TTC549 (cell line): ENCODE measurements around the gene RBM19.
A peak's percentile ranks its signal among the peaks of the same experiment; 100 is the strongest.

Source experiments
- FAIRE-seq: peaks from 2 replicates; lab custom pipeline; 2012; peaks lifted over from hg19 to GRCh38; lab: Jason Lieb, UNC

The RBM19 gene

GRCh38 chr12:113931517-113931916, 34.6 kb downstream of the RBM19 start:
- no peak for FAIRE-seq

GRCh38 chr12:113930249-113930648, 35.9 kb downstream of the RBM19 start:
- no peak for FAIRE-seq

DNA sequence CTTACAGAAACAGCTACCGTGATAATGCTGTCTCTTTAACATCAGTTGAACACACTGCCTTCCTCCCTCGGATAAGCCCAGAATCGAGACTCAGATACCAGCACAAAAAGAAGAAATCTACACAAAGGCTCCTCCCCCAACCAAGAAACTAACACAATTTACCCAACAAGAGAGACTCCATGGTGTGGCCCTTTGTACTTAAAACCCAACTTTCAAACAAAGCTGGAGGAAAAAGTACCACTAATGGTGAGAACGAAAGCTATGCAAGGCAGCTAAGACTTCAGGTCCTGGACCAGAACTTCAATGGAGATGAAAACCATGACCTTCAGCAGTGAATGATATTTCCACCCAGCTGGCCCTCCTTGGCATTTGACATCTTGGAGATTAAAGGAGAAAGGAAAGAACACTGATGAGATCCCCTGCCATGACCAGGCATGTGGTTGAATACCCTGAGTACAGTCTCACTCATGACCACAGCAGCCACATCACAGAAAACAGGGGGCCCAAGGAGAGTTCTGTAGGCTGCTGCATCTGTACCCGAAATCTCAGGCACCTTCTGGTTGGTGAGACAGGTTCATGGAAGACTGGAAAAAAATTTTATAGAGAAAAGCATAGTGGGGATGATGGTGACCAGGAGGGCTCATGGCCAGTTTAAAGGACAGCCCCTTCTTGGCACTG, 36.7 kb downstream of the RBM19 start:
- no peak for FAIRE-seq

DNA sequence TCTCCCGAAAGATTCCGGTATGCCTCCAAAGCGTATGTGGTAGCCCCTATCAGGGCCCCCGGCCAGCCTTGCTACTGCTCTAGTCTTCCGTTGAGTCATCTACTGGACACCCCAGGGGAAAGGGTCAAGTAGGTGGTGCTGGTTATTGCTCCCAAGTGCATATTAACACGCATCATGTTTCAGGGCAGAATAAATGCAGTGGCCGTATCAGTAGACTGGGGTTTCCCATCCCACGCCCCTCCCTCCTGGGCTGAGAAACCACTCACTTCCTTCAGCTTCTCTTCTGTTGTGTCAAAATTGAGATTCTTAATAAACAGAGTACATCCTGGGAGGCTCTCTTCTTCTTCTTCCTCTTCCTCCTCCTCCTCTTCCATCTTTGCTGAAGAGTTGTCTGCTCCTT, 39.3 kb downstream of the RBM19 start:
- FAIRE-seq, result no peak

DNA sequence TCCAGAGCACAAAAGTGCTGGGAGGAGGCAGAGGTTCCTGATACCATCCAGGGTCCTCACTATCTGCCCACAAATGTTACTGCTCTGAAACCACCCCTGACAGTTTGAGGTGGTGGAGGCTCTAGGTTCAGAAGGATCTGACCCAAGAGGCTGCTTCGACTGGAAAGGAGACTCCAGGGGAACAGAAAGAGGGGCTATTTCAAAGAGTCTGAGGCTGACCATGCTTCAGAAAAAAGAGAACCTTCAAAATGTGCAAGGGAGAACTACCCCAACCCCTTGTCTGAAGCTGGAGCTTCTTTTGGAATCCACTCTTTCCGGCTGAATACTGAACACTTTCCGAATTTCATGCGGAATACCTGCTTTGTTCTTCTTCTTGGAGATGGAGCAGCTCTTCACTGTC, 41.8 kb downstream of the RBM19 start:
- FAIRE-seq, result no peak

DNA sequence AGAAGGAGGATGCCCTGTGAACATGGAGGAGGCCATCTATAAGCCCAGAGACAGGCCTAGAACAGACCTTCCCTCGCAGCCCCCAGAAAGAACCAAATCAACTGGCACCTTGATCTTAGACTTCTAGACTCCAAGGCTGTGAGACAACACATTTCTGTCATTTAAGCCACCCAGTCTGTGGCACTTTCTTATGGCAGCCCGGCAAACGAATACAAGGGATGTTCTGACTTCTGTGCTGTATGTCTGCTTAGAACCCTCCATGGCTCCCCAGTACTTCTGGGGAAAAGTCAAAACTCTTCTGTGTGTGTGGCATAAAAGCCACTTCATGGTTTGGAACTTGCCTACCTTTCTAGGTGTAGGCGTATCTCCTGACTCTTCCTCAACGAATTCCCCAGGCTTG, 42.9 kb downstream of the RBM19 start:
- FAIRE-seq, result no peak

GRCh38 chr12:113921430-113921829, 44.7 kb downstream of the RBM19 start:
- FAIRE-seq, result no peak

GRCh38 chr12:113919791-113920190, 46.3 kb downstream of the RBM19 start:
- FAIRE-seq, result no peak

- FAIRE-seq, result no peak
Observed at GRCh38 chr12:113918306-113918705, 47.8 kb downstream of the RBM19 start.

- FAIRE-seq, result no peak
Observed at GRCh38 chr12:113917393-113917792, 48.7 kb downstream of the RBM19 start.

- no peak for FAIRE-seq
Observed at GRCh38 chr12:113914806-113915205, 51.3 kb downstream of the RBM19 start.

DNA sequence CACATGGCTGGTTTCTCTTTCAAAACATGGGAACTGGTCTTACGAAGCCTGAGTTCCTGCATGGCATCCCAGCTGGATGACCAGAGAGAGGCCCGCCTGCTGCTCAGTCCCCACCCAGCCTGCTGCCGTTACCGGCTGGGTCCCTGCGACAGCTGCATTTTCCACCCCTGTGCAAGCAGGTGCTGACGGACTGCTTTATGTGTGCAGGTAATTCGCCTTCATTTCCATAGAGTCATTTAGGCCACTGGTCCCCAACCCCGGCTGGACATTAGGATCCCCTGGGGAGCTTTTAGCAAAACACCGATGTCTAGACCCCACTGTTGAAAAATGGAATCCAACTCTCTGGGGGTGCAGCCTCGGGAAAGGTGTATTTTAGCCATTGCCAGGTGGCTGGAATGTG, 51.9 kb downstream of the RBM19 start:
- no peak for FAIRE-seq

GRCh38 chr12:113912760-113913329, 53.3 kb downstream of the RBM19 start:
- peak; percentile 82 for FAIRE-seq

DNA sequence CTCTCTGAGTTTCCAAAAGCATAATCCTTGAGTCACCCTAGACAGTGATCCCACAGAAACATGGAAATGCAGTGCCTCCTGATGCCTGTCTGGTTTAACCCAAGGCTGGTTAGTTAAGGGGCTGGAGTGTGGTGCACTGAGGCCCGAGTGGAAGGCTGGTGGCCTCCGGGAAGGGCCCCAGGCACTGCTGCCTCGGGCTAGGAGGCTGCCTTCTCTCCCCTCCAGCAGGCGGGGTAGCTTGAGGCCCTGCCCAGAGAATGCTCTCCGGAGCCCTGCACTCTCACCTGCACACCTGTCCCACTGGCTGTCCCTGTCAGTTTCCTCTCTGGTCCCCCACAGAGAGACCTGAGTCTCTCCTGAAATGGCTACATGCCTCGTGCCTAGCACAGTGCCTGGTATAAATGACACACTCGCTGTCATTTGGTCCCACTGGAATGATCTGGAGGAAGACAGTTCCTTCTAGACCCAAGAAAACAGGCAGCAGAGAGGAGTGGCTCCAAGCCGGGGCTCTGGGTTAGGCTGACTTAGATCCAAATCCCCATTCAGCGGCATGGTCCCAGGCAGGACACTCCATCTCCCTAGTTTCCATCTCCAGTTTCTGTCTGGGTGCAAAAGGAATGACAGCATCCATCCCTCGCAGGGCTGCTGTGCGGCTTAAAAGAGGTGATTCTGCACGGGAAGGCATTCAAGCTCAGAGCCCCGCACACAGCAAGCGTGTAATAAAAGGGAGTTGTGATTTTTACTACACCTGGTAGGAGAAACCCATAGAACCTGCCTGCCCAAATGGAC, 54.0 kb downstream of the RBM19 start:
- FAIRE-seq, result no peak

- no peak for FAIRE-seq
Observed at GRCh38 chr12:113910751-113911272, 55.3 kb downstream of the RBM19 start.

GRCh38 chr12:113909776-113910420, 56.2 kb downstream of the RBM19 start:
- no peak for FAIRE-seq

- no peak for FAIRE-seq
Observed at GRCh38 chr12:113908584-113909100, 57.5 kb downstream of the RBM19 start.

DNA sequence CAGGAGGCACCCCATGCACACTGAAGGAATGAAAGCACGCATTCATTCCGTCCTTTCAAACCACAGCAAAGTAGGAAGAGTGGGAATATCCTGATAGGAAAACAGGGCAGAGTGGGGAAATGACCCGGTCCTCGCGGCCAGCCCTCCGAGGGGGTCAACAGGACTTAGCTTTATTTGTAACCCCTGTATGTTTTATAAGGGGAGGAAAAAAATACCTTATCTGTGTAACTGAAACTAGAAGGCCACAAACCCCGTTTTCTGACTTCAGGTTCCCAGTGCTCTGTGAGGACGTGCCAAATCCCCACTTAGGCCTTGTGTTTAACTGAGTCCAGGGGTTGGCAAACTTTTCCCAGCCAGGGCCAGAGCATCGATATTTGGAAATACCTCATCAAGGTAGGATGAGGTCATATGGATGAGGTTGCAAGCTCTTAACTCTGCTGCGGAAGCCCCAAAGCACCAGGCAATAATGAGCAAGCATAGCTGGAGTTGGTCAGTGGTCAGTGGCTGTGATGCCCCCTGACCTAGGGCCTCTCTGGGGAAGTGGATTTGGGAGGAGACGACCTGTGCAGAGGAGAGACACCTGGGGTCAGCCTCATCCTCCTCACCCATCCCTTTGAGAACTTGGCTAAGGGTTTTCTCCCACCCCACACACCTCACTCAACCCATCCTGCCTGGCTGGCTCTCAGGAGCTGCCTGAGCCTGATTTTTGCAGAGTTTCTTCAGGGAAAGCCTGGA, 58.5 kb downstream of the RBM19 start:
- FAIRE-seq, result no peak

DNA sequence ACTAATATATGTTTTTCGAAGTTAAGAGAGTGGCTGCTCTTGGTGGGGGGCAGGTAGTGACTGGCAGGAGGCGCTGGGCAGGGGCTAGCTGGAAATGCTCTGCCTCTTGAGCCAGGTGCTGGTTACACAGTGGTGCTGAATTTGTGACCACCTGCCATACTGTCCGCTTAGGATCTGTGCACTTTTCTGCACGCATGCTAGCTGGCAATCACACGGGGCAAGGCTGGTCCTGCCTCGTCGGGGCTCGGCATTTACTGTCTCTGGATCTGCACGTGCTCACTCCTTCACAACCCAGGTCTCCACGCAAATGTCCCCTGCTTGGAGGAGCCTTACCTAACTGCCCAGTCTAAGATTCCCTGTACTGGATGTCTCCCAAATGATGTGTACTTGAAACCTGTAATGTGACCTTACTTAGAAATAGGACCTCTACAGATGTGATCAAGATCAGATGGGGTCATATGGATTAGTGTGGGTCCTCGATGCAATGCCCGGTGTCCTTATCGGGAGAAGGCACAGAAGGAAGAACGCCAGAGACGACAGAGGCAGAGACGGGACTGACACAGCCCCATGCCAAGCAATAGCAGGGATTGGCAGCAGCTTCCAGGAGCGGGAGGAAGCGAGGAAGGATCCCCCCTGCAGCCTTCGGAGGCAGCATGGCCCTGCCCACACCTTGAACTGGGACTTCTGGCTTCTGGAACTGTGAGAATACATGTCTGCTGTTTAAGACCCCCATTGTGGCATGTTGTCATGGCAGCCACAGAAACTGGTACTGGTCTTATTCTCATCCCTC, 59.5 kb downstream of the RBM19 start:
- FAIRE-seq, result no peak

DNA sequence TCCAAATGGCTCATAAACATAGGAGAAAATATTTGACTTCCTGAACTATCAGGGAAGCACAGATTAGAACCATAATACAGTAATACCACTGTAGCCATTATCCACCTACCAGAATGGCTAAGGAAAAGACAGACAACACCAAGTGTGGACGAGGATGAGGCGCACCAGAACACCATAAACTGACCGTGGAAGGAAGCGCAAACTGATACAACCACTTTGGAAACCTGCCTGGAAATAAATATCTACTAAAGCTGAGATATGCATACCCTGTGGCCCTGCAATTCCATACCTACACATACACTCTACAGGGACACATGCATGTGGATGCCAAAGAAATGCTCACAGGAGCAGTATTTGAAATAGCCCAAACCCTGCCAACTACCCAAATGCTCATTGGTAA, 60.3 kb downstream of the RBM19 start:
- no peak for FAIRE-seq

DNA sequence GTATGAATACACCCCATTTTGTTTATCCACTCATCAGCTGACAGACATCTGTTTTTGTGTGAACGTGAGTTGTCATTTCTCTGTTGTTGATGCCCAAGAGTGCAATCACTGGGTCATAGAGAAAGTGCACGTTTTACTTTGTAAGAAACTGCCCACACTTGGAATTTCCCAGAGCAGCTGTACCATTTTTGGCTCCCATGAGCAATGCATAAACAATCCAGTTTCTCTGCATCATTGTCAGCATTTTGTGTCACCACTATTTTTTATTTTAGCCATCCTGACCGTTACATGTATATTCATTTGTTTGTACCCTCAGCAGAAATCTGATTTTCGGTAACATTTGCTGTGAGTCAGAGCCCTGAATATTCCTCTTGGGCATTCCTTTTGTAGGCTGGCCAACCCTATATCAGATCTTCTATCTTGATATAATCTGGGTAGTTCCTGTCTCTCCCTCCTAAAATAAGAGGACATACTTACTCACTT, 62.7 kb downstream of the RBM19 start:
- FAIRE-seq, result no peak
